ENCODE measurements around the gene OR2B6.

The OR2B6 gene

GRCh38 chr6:28000351-28001045, 43.5 kb downstream of the OR2B6 start:
- TF ChIP-seq CTCF (IDR thresholded peaks at IDR 0.05; ENCODE audit: insufficient read depth, missing control alignments), result no peak
- FAIRE-seq (no peak), DNase-seq (ENCODE audit: insufficient read length, low spot score) (no peak)

DNA sequence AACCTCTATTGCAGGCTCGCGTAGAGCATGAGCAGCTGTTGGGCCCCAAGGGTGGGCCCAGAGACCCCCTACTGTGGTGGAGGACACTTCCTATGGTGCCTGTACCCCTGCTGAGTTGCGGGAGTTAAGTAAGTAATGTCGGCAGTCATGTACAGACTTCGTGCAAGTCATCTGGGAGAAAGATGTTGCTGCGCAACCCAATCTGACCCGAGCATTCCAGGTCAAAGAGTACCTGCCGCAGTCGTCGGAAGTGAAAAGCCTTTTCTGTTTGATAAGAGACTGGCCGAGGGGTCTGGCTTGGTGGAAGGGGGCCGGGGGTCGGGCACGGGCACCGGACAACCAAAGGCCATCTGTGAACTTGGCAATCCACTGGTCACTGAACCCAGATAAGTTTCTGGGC, 44.3 kb downstream of the OR2B6 start:
- TF ChIP-seq CTCF (IDR thresholded peaks at IDR 0.05; ENCODE audit: insufficient read depth, missing control alignments), result no peak
- FAIRE-seq (no peak), DNase-seq (ENCODE audit: insufficient read length, low spot score) (no peak)

DNA sequence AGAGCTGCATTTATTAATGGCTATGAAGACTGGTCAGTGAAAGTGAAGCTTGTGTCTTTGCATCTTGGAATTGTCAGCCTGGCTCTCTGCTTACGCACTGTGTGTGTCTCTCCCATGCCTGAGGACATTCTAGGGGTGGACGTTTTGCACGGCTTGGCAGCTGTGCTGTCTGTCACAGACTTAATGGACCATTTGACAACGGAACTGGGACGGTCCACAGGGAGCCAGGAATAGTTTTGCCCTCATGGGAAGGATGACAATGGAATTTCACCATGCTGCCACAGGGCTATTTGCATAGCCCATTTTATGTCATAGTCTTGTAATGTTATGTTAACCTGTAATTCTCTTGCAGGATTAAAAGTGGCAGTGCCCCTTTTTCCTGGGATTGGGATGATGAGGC, 44.7 kb downstream of the OR2B6 start:
- FAIRE-seq (no peak), DNase-seq (ENCODE audit: insufficient read length, low spot score) (no peak)
- no peak for TF ChIP-seq CTCF (IDR thresholded peaks at IDR 0.05; ENCODE audit: insufficient read depth, missing control alignments)

DNA sequence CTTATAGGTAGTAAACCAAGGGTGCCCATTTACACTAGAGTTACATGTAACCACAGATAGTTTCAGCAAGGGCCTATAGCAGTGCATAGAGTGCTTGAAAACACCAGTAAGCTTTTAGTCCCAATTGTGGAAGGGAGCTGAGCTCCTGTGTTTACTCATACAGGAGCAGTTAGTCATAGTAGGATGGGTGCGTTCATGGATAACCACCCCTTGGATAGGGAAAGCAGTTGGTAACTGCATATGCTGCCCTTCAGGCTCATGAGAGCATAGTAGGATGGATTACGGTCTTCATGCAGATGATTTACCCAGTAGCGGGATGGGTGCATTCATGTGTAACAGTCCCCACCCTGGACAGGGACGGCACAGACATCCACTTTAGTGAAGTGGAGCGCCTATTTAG, 45.1 kb downstream of the OR2B6 start:
- FAIRE-seq (no peak), DNase-seq (ENCODE audit: insufficient read length, low spot score) (no peak)
- TF ChIP-seq CTCF (IDR thresholded peaks at IDR 0.05; ENCODE audit: insufficient read depth, missing control alignments), result no peak

- no peak for TF ChIP-seq CTCF (IDR thresholded peaks at IDR 0.05; ENCODE audit: insufficient read depth, missing control alignments)
- no peak for DNase-seq (ENCODE audit: insufficient read length, low spot score)
- FAIRE-seq, result no peak
Observed at GRCh38 chr6:28003059-28003458, 46.0 kb downstream of the OR2B6 start.

GRCh38 chr6:28003661-28004060, 46.6 kb downstream of the OR2B6 start:
- FAIRE-seq (no peak), DNase-seq (ENCODE audit: insufficient read length, low spot score) (no peak)
- no peak for TF ChIP-seq CTCF (IDR thresholded peaks at IDR 0.05; ENCODE audit: insufficient read depth, missing control alignments)

DNA sequence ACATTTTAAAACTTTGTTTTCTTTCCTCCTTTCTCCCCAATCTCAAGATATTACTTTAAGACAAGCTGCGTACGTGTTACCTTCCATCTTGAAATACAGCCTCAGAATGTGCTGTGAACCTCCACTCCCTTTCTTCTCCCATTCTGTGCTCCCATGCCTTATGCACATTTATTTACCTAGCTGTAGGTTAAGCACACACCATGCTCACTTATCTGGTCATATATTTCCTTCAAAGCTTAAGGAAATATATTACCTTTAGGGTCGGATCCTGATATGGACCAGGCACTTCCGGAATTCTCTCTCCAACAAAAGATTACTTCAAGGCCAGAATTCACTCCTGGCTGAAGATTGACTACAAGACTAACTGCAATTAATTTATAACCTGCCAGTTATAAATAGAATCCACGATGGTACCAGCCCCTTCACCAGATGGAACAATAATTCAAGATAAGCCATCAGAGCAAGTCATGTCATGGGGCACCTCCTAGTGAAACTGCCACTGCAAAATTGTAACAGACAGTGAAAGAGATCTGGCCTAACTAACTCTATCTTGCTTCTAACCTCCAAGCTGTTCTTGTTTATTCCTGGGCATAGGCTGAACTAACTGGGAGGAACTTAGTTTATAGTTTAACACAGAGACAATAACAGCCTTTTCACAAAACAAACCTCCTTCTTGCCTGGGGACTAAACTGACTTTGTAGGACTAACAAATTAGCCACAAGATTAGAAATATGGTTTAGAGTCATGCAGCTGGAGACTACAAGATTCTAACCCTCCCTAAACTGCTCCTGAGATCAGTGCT, 47.5 kb downstream of the OR2B6 start:
- FAIRE-seq (no peak), DNase-seq (ENCODE audit: insufficient read length, low spot score) (no peak)
- TF ChIP-seq CTCF (IDR thresholded peaks at IDR 0.05; ENCODE audit: insufficient read depth, missing control alignments), result no peak

Data from D721Med (cell line).